Panc1 (cell line): ENCODE results near the gene EFNA5. TPM values are rescaled to one million over a fixed set of nuclear protein-coding genes. Genes with fewer than 3 reads are reported as not detected.

Source experiments
- ATAC-seq: fragments of 200-7000 bp; cut with Tn5 transposase; 2 replicates; pipeline ENCODE4 v1.9.1; 2020; ENCODE audit warnings: mild to moderate bottlenecking, moderate library complexity
- BruUV-seq: library from RNA; stranded (reverse); fragments of 400-500 nt; replicated peaks from 2 replicates; lab custom pipeline; 2021; lab: Mats Ljungman, UMichigan
- CTCF ChIA-PET: fragments of 300-600 bp; sonication (Branson Sonifier 250); formaldehyde crosslinking; loops from one replicate; lab custom pipeline; 2022; ENCODE audit warnings: antibody characterized with exemption; lab: Charles Lee
- POLR2A ChIA-PET: fragments of 300-600 bp; sonication (Branson Sonifier 250); formaldehyde crosslinking; loops from one replicate; lab custom pipeline; 2022; ENCODE audit warnings: antibody characterized with exemption; lab: Charles Lee
- DNase-seq: peaks from one replicate; pipeline ENCODE4 v3.0.0-alpha.2; 2010; ENCODE audit warnings: low read depth, low spot score
- H3K27ac ChIP-seq: 2 replicates; pipeline ENCODE4 v1.5.1; 2011; ENCODE audit warnings: mild to moderate bottlenecking, low read length, inconsistent platforms
- H3K27me3 ChIP-seq: fragments of 200-500 bp; sonication (Bioruptor generic); 2 replicates; pipeline ENCODE4 v1.6.0; 2014; ENCODE audit warnings: low read length, inconsistent platforms; ENCODE audit not compliant: control insufficient read depth, insufficient read depth
- H3K36me3 ChIP-seq: fragments of 200-500 bp; sonication (Bioruptor generic); 2 replicates; pipeline ENCODE4 v1.5.1; 2014; ENCODE audit warnings: inconsistent platforms, mild to moderate bottlenecking, low read length, moderate library complexity; ENCODE audit not compliant: control insufficient read depth, insufficient read depth
- H3K4me1 ChIP-seq: 2 replicates; pipeline ENCODE4 v1.5.1; 2011; ENCODE audit warnings: inconsistent platforms, mild to moderate bottlenecking, low read length, moderate library complexity; ENCODE audit not compliant: control insufficient read depth, insufficient read depth
- H3K4me3 ChIP-seq, 2 experiments: 2 replicates each; pipeline ENCODE4 v1.5.1; 2011 to 2012; ENCODE audit warnings: low read depth in 2 of 2, low read length in 2 of 2, mild to moderate bottlenecking in 2 of 2, inconsistent platforms in 1 of 2, moderate library complexity in 1 of 2
- H3K9me3 ChIP-seq: fragments of 200-500 bp; sonication (Bioruptor generic); 2 replicates; pipeline ENCODE4 v1.5.1; 2014; ENCODE audit warnings: low read depth, mild to moderate bottlenecking, inconsistent platforms, low read length, moderate library complexity; ENCODE audit not compliant: control insufficient read depth, insufficient read depth
- POLR2AphosphoS5 ChIP-seq: IDR thresholded peaks from 2 replicates; pipeline ENCODE4 v1.6.1; 2012; ENCODE audit warnings: mild to moderate bottlenecking, low read depth, low read length, moderate library complexity
- REST ChIP-seq, 2 experiments: IDR thresholded peaks; 2 replicates each; pipeline ENCODE4 v1.6.1; 2011 to 2012; ENCODE audit warnings: low read depth in 2 of 2, control low read depth in 1 of 2, low read length in 1 of 2, mild to moderate bottlenecking in 1 of 2, moderate library complexity in 1 of 2; ENCODE audit not compliant: insufficient read depth in 1 of 2
- SIN3A ChIP-seq: IDR thresholded peaks from 2 replicates; pipeline ENCODE4 v1.6.1; 2012; ENCODE audit warnings: low read depth, mild to moderate bottlenecking, low read length, moderate library complexity, borderline replicate concordance; ENCODE audit not compliant: insufficient read depth
- TCF7L2 ChIP-seq: IDR thresholded peaks from 2 replicates; pipeline ENCODE4 v1.6.1; 2011; ENCODE audit warnings: mild to moderate bottlenecking, low read depth, low read length, inconsistent platforms
- in situ Hi-C: cut with HindIII; loops from 2 replicates; pipeline ENCODE4 v1.10.0; 2016; ENCODE audit warnings: low sequenced_read_pairs, low pct_unique_long_range_greater_than_20kb
- intact Hi-C: fragments of 100-400 bp; cut with micrococcal nuclease; formaldehyde crosslinking; loops from one replicate; pipeline ENCODE4 v1.10.0; 2022; ENCODE audit not compliant: unreplicated experiment
- total RNA-seq: library from RNA; stranded (reverse); gene quantifications from one replicate; pipeline ENCODE4 v1.2.1, GENCODE V29; 2021; ENCODE audit not compliant: unreplicated experiment
- TF ChIP-seq, protein P1 (sequence below): fragments of 450-650 bp; IDR thresholded peaks from 2 replicates; pipeline ENCODE4 v1.5.1; 2017; ENCODE audit warnings: mild to moderate bottlenecking

EFNA5 gene
- total RNA-seq, 1 experiment from 2014 or later: 30.5 TPM

DNA sequence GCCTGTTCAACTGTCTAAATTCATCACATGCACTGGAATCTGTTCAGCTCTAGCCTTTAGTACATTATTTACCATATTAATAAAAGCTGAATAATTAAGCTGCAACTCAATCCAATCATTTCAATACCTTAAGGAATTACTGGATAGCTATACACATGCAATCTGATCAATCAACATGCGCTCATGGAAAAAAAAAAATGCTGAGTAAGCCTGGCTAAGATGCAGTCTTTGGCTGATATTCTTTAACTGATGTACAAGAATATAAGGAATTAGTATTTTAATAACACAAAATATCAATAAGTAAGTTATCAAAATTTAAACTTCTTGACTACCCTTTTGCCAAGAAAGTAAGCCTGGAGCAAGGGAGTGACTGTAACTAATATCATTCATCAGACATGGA lies 15.9 kb downstream of the EFNA5 start:
- DNase-seq (no peak), ATAC-seq (no peak)
- no peaks in the 10 kb centered on the region for H3K9me3 ChIP-seq
- in situ Hi-C loops (no loop called here), intact Hi-C loops (no loop called here)
- POLR2A ChIA-PET: interaction anchor here (1.0 kb wide), 1 partner anchor 11 kb away, joined by 4 read pairs; no protein-coding TSS in a partner anchor
- no peaks in the 10 kb centered on the region for H3K27me3 ChIP-seq
- no peaks in the 10 kb centered on the region for H3K36me3 ChIP-seq
- H3K4me3 ChIP-seq: no peak overlapping the region
- CTCF ChIA-PET: no interaction called here
- H3K4me1 ChIP-seq: peaks cover 7% of the 10 kb centered on the region
- TF ChIP-seq TCF7L2: no peak
- no peak for TF ChIP-seq POLR2AphosphoS5
- TF ChIP-seq SIN3A: no peak
- TF ChIP-seq, protein P1, sequence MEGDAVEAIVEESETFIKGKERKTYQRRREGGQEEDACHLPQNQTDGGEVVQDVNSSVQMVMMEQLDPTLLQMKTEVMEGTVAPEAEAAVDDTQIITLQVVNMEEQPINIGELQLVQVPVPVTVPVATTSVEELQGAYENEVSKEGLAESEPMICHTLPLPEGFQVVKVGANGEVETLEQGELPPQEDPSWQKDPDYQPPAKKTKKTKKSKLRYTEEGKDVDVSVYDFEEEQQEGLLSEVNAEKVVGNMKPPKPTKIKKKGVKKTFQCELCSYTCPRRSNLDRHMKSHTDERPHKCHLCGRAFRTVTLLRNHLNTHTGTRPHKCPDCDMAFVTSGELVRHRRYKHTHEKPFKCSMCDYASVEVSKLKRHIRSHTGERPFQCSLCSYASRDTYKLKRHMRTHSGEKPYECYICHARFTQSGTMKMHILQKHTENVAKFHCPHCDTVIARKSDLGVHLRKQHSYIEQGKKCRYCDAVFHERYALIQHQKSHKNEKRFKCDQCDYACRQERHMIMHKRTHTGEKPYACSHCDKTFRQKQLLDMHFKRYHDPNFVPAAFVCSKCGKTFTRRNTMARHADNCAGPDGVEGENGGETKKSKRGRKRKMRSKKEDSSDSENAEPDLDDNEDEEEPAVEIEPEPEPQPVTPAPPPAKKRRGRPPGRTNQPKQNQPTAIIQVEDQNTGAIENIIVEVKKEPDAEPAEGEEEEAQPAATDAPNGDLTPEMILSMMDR: no peak
- TF ChIP-seq REST (IDR thresholded peaks at IDR 0.05; ENCODE audit: insufficient read depth in 1 of 2, low read depth in 2 of 2, low read length in 1 of 2): no peak
- no TSS peak for BruUV-seq
- H3K27ac ChIP-seq: no peak overlapping the region

GRCh38 chr5:107653685-107654084 lies 17.1 kb downstream of the EFNA5 start:
- Histone ChIP-seq H3K4me1 (peaks cover 7% of the 10 kb centered on the region), H3K9me3 (no peaks in the 10 kb centered on the region), H3K27me3 (no peaks in the 10 kb centered on the region), H3K4me3 (no peak overlapping the region), H3K36me3 (no peaks in the 10 kb centered on the region), H3K27ac (peak overlapping the region; percentile 44)
- ATAC-seq: no peak
- TF ChIP-seq REST (IDR thresholded peaks at IDR 0.05; ENCODE audit: insufficient read depth in 1 of 2, low read depth in 2 of 2, low read length in 1 of 2) (no peak), TCF7L2 (no peak), SIN3A (no peak)
- TF ChIP-seq, protein P1: no peak
- ChIA-PET CTCF (no interaction called here), POLR2A (no interaction called here)
- DNase-seq: no peak
- BruUV-seq: no TSS peak
- in situ Hi-C loops: no loop called here
- intact Hi-C loops: no loop called here
